ENCODE results near the gene FSTL5.

FSTL5 gene

DNA sequence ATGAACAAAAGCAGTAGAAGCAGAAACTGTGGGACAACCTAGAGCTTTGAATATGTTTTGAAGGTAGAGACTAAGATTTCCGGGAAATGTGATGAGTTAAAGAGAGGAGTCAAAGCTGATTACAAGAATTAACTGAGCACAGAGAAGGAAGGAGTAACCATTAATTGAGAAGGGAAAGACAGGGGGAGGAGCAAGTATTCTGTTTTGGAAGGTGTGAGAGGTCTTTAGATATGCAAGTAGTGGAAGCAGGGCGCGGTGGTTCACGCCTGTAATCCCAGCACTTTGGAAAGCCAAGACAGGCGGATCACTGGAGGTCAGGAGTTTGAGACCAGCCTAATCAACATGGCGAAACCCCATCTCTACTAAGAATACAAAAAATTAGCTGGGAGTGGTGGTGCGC, 171.5 kb downstream of the FSTL5 start:
- Histone ChIP-seq H3K27me3 (no peaks in the 10 kb centered on the region), H3K36me3 (no peaks in the 10 kb centered on the region), H3K4me1 (no peaks in the 10 kb centered on the region), H3K4me3 (ENCODE audit: low read depth, low read length) (no peak overlapping the region), H3K9me3 (no peaks in the 10 kb centered on the region)
- TF ChIP-seq, protein P1, sequence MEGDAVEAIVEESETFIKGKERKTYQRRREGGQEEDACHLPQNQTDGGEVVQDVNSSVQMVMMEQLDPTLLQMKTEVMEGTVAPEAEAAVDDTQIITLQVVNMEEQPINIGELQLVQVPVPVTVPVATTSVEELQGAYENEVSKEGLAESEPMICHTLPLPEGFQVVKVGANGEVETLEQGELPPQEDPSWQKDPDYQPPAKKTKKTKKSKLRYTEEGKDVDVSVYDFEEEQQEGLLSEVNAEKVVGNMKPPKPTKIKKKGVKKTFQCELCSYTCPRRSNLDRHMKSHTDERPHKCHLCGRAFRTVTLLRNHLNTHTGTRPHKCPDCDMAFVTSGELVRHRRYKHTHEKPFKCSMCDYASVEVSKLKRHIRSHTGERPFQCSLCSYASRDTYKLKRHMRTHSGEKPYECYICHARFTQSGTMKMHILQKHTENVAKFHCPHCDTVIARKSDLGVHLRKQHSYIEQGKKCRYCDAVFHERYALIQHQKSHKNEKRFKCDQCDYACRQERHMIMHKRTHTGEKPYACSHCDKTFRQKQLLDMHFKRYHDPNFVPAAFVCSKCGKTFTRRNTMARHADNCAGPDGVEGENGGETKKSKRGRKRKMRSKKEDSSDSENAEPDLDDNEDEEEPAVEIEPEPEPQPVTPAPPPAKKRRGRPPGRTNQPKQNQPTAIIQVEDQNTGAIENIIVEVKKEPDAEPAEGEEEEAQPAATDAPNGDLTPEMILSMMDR (IDR thresholded peaks at IDR 0.05; ENCODE audit: low read depth, low read length): no peak
- DNase-seq: no peak

DNA sequence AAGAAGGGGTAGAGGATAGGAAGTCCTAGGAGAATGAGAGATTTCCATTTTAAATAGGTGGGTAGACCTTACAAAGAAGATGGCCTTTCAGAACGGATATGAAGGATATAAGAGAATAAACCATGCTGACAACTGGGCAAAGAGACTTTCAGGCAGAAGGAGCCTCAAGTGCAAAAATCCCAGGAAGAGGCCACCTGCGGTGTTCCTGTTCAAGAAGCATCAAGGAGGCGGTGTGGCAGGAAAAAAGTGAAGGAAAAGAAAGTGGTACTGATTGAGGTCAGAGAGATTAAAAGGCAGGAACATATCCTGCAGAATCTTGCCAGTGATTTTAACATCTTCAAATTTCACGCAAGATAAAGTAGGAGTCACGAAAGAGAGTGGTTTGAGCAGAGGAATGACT, 172.0 kb downstream of the FSTL5 start:
- no peak for DNase-seq
- Histone ChIP-seq H3K4me3 (ENCODE audit: low read depth, low read length) (no peak overlapping the region), H3K27me3 (no peaks in the 10 kb centered on the region), H3K36me3 (no peaks in the 10 kb centered on the region), H3K4me1 (no peaks in the 10 kb centered on the region), H3K9me3 (no peaks in the 10 kb centered on the region)
- TF ChIP-seq, protein P1 (IDR thresholded peaks at IDR 0.05; ENCODE audit: low read depth, low read length): no peak

DNA sequence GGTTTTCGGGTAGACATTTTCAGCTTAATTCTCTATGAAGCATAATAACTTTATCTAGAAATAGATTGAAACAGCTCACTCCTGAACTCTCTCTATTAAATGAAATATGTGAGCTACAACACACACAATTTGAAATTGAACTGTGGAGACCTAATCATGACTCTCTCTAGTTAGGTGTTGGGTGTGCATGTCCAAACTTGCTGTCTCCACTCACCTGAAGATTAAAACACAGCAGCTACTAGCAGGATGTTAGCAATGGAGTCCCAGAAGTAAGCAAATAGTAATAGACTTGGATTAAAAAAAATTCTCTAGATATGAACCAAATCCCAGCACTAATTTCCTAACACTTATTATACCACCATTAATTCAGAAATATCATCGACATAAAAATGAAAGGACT, 173.1 kb downstream of the FSTL5 start:
- H3K4me1 ChIP-seq: no peaks in the 10 kb centered on the region
- no peaks in the 10 kb centered on the region for H3K36me3 ChIP-seq
- no peak for DNase-seq
- no peaks in the 10 kb centered on the region for H3K27me3 ChIP-seq
- TF ChIP-seq, protein P1 (IDR thresholded peaks at IDR 0.05; ENCODE audit: low read depth, low read length): no peak
- no peaks in the 10 kb centered on the region for H3K9me3 ChIP-seq
- H3K4me3 ChIP-seq (ENCODE audit: low read depth, low read length): no peak overlapping the region

DNA sequence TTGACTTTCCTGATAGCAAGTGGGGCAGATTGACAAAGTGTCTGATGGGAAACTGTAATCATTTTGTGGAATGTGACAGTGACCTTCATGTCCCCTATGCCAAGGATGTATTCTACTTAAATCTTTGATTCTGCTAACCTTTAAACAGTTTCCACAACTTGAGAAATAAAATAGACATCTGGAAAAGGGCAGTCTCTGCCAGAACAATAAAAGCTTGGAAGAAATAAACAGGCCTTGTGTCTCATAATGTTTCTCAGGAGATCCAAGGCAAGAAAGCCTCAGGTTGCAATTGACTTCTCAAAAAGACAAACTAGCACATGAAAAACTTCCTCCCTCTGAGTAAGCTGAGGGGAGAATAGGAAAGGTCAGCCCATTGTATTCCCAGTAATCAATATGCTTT, 174.9 kb downstream of the FSTL5 start:
- Histone ChIP-seq H3K27me3 (no peaks in the 10 kb centered on the region), H3K9me3 (no peaks in the 10 kb centered on the region), H3K4me3 (ENCODE audit: low read depth, low read length) (no peak overlapping the region), H3K36me3 (no peaks in the 10 kb centered on the region), H3K4me1 (no peaks in the 10 kb centered on the region)
- TF ChIP-seq, protein P1 (IDR thresholded peaks at IDR 0.05; ENCODE audit: low read depth, low read length): no peak
- no peak for DNase-seq

DNA sequence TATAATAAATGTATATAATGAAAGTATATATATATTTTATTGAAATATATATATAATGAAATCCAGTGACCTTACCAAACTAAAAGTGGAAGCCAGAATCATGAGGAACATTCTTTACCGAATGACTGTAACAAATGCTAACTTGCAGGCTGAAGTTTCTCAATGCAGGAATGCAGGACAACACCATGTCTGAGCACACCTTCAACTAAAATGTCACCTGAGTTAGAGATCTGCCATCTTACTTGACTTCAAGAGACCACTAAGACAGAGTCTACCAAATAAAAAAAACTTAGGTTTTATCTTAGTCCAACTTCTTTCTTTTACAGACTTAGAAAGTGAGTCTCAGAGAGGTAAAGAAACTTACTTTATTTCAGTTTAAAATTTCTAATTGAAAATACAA, 176.2 kb downstream of the FSTL5 start:
- DNase-seq: no peak
- TF ChIP-seq, protein P1 (IDR thresholded peaks at IDR 0.05; ENCODE audit: low read depth, low read length): no peak
- no peaks in the 10 kb centered on the region for H3K36me3 ChIP-seq
- H3K4me3 ChIP-seq (ENCODE audit: low read depth, low read length): no peak overlapping the region
- H3K27me3 ChIP-seq: no peaks in the 10 kb centered on the region
- no peaks in the 10 kb centered on the region for H3K9me3 ChIP-seq
- no peaks in the 10 kb centered on the region for H3K4me1 ChIP-seq

DNA sequence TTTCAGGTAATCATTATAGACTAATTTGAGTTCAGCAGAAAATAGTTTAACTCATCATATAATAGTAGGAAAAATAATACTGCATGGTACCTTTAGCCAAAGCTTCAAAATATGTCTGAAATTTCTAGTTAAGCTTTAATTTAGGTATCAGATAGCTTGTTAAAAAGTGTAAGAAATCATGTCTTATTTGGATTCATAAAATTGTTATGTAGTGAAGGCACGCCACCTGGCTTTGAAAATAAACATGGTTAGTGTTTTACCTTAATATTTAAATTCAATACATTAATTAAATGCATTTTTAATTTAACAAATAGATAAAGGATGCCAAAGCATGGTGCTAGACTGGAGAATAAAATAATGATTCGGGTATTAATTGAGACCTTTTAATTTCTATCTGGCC, 211.4 kb downstream of the FSTL5 start:
- TF ChIP-seq, protein P1 (IDR thresholded peaks at IDR 0.05; ENCODE audit: low read depth, low read length): no peak
- DNase-seq: no peak
- no peak overlapping the region for H3K4me3 ChIP-seq (ENCODE audit: low read depth, low read length)
- no peaks in the 10 kb centered on the region for H3K4me1 ChIP-seq
- no peaks in the 10 kb centered on the region for H3K9me3 ChIP-seq
- H3K27me3 ChIP-seq: no peaks in the 10 kb centered on the region
- no peaks in the 10 kb centered on the region for H3K36me3 ChIP-seq

Measured in BE2C (cell line).